AG09309 (cell line): Measurements from ENCODE around the gene DENND1C.

Experiments used
- DNase-seq: peaks from one replicate; pipeline ENCODE4 v3.0.0-alpha.2; 2010; ENCODE audit warnings: low read depth
- H3K4me3 ChIP-seq: 2 replicates; pipeline ENCODE4 v1.5.1; 2011; ENCODE audit warnings: mild to moderate bottlenecking, low read depth, low read length, moderate library complexity; ENCODE audit not compliant: control insufficient read depth
- CTCF ChIP-seq: IDR thresholded peaks from 2 replicates; pipeline ENCODE4 v1.5.1; 2011; ENCODE audit warnings: mild to moderate bottlenecking, low read depth, low read length, inconsistent platforms; ENCODE audit not compliant: insufficient read depth, control insufficient read depth; ENCODE audit errors: missing control alignments

Gene DENND1C

GRCh38 chr19:6460099-6460884 is 21.3 kb downstream of the DENND1C start:
- peak; percentile 41 for TF ChIP-seq CTCF
- DNase-seq: peak; percentile 89
- H3K4me3 ChIP-seq: peak overlapping the region; percentile 70

GRCh38 chr19:6459262-6460098 is 22.1 kb downstream of the DENND1C start, which contains the start of gene SLC25A23:
SLC25A23 (minus strand) TSS chr19:6459792; CDS start chr19:6459628, 164 bp downstream.
- TF ChIP-seq CTCF: no peak
- DNase-seq: peak; percentile 2
- peak within 1 kb of the TSS; percentile 70 for H3K4me3 ChIP-seq

- no peak for DNase-seq
- peak overlapping the region; percentile 70 for H3K4me3 ChIP-seq
- no peak for TF ChIP-seq CTCF
These were observed 22.8 kb downstream of the DENND1C start for GRCh38 chr19:6458695-6459261.

GRCh38 chr19:6457958-6458694 is 23.5 kb downstream of the DENND1C start:
- DNase-seq: no peak
- H3K4me3 ChIP-seq: no peak overlapping the region
- TF ChIP-seq CTCF: no peak

- no peak for TF ChIP-seq CTCF
- no peak for DNase-seq
- no peak overlapping the region for H3K4me3 ChIP-seq
These were observed 25.7 kb downstream of the DENND1C start for GRCh38 chr19:6455924-6456323.

GRCh38 chr19:6453951-6454565 is 27.5 kb downstream of the DENND1C start:
- H3K4me3 ChIP-seq: no peak overlapping the region
- no peak for TF ChIP-seq CTCF
- no peak for DNase-seq
